ENCODE data around the gene CDKAL1. TPM values are rescaled to one million over a fixed set of nuclear protein-coding genes. Genes with fewer than 3 reads are reported as not detected.

The CDKAL1 gene
- total RNA-seq, 4 donors from 2014 or later: 10.3 to 11.2 (median 10.5) TPM

GRCh38 chr6:20732896-20733295 is 198.6 kb downstream of the CDKAL1 start:
- Histone ChIP-seq H3K27ac (replicated peaks in 1 of 4) (no peak overlapping the region), H3K36me3 (no peaks in the 10 kb centered on the region), H3K4me3 (no peak overlapping the region), H3K9me3 (no peaks in the 10 kb centered on the region), H3K27me3 (no peaks in the 10 kb centered on the region), H3K4me1 (peaks cover 0 to 12% (median 2%) of the 10 kb centered on the region in 4 donors)
- no peak for DNase-seq (ENCODE audit: extremely low spot score)
- intact Hi-C loops (cut with DNase I): no loop called here
- TF ChIP-seq EP300 (IDR thresholded peaks at IDR 0.05) (no peak), POLR2A (IDR thresholded peaks at IDR 0.05; ENCODE audit: low read depth) (no peak), POLR2AphosphoS5 (IDR thresholded peaks at IDR 0.05) (no peak)
- TF ChIP-seq, protein P1, sequence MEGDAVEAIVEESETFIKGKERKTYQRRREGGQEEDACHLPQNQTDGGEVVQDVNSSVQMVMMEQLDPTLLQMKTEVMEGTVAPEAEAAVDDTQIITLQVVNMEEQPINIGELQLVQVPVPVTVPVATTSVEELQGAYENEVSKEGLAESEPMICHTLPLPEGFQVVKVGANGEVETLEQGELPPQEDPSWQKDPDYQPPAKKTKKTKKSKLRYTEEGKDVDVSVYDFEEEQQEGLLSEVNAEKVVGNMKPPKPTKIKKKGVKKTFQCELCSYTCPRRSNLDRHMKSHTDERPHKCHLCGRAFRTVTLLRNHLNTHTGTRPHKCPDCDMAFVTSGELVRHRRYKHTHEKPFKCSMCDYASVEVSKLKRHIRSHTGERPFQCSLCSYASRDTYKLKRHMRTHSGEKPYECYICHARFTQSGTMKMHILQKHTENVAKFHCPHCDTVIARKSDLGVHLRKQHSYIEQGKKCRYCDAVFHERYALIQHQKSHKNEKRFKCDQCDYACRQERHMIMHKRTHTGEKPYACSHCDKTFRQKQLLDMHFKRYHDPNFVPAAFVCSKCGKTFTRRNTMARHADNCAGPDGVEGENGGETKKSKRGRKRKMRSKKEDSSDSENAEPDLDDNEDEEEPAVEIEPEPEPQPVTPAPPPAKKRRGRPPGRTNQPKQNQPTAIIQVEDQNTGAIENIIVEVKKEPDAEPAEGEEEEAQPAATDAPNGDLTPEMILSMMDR (IDR thresholded peaks at IDR 0.05): no peak
- WGBS: 61% methylated on average over 3 of the region's 3 CpGs

DNA sequence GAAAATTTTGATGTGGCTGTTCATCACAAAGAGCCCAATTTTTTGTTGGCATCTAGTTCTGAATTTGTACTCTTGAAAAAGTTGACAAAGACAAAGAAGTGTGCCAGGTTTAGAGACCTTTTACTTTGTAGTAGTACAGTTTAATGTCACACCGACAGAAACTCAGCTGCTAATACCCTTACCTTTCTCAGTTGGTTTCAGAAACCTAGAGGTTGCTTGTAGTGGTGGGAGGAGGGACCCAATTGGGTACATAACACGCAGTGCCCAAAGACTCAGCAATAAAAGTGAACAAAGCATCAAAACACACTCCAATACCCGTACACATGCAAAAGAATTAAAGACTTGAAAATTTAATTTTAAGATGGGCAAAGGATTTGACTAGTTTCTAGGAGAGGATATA is 203.7 kb downstream of the CDKAL1 start:
- WGBS: 89% methylated on average over 3 of the region's 3 CpGs

DNA sequence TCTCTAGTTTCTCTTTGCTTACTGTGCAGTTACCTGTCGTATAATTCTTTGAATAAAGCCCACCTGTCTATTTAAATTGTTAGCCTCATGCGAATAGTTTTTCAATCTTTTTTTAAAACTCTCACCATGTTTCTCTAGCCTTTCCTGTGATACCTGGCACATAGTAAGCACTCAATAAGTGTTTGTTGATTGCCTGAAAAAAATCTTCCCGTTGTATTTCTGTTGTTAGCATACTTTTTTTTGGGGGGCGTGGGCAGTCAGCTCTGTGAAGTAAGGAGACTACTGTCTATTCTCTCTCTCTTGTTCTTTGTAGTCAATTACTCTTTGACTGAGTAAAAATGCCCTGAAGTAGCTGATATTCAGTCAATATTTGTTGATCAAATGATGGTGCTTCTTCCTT is 205.8 kb downstream of the CDKAL1 start:
- intact Hi-C loops (cut with DNase I): no loop called here
- Histone ChIP-seq H3K4me1 (peaks cover 0 to 14% (median 2%) of the 10 kb centered on the region in 4 donors), H3K4me3 (no peak overlapping the region), H3K27me3 (no peaks in the 10 kb centered on the region), H3K36me3 (peaks cover 0 to 13% (median 5%) of the 10 kb centered on the region in 4 donors), H3K27ac (replicated peaks in 1 of 4) (no peak overlapping the region), H3K9me3 (no peaks in the 10 kb centered on the region)
- WGBS: 85% methylated on average over 4 of the region's 4 CpGs
- no peak for TF ChIP-seq POLR2AphosphoS5 (IDR thresholded peaks at IDR 0.05)
- no peak for TF ChIP-seq EP300 (IDR thresholded peaks at IDR 0.05)
- no peak for TF ChIP-seq POLR2A (IDR thresholded peaks at IDR 0.05; ENCODE audit: low read depth)
- DNase-seq (ENCODE audit: extremely low spot score): no peak

More for the DNA sequence above, 203.7 kb downstream of the CDKAL1 start:
- H3K27me3 ChIP-seq: no peaks in the 10 kb centered on the region
- no peak overlapping the region for H3K4me3 ChIP-seq
- no peak for DNase-seq (ENCODE audit: extremely low spot score)
- H3K9me3 ChIP-seq: no peaks in the 10 kb centered on the region
- TF ChIP-seq, protein P1 (IDR thresholded peaks at IDR 0.05): no peak
- no peak for TF ChIP-seq POLR2AphosphoS5 (IDR thresholded peaks at IDR 0.05)
- no peak for TF ChIP-seq EP300 (IDR thresholded peaks at IDR 0.05)
- TF ChIP-seq POLR2A (IDR thresholded peaks at IDR 0.05; ENCODE audit: low read depth): no peak
- intact Hi-C loops (cut with DNase I): no loop called here
- peaks cover 0 to 13% (median 5%) of the 10 kb centered on the region in 4 donors for H3K36me3 ChIP-seq
- no peak overlapping the region for H3K27ac ChIP-seq (replicated peaks in 1 of 4)
- peaks cover 0 to 14% (median 2%) of the 10 kb centered on the region in 4 donors for H3K4me1 ChIP-seq

GRCh38 chr6:20740727-20741126 is 206.5 kb downstream of the CDKAL1 start:
- Histone ChIP-seq H3K4me3 (no peak overlapping the region), H3K4me1 (peaks cover 0 to 14% (median 2%) of the 10 kb centered on the region in 4 donors), H3K27ac (replicated peaks in 1 of 4) (no peak overlapping the region), H3K27me3 (no peaks in the 10 kb centered on the region), H3K9me3 (no peaks in the 10 kb centered on the region), H3K36me3 (peaks cover 0 to 13% (median 5%) of the 10 kb centered on the region in 4 donors)
- intact Hi-C loops (cut with DNase I): no loop called here
- WGBS: 93% methylated on average over 4 of the region's 4 CpGs
- TF ChIP-seq POLR2AphosphoS5 (IDR thresholded peaks at IDR 0.05): no peak
- no peak for DNase-seq (ENCODE audit: extremely low spot score)

- H3K9me3 ChIP-seq: no peaks in the 10 kb centered on the region
- H3K4me3 ChIP-seq: no peak overlapping the region
- peaks cover 0 to 14% (median 2%) of the 10 kb centered on the region in 4 donors for H3K4me1 ChIP-seq
- peaks cover 0 to 13% (median 5%) of the 10 kb centered on the region in 4 donors for H3K36me3 ChIP-seq
- H3K27me3 ChIP-seq: no peaks in the 10 kb centered on the region
- 98% methylated on average over 2 of the region's 2 CpGs for WGBS
- no peak for DNase-seq (ENCODE audit: extremely low spot score)
- intact Hi-C loops (cut with DNase I): no loop called here
- TF ChIP-seq POLR2AphosphoS5 (IDR thresholded peaks at IDR 0.05): no peak
- TF ChIP-seq, protein P1 (IDR thresholded peaks at IDR 0.05): no peak
- no peak for TF ChIP-seq POLR2A (IDR thresholded peaks at IDR 0.05; ENCODE audit: low read depth)
- no peak for TF ChIP-seq EP300 (IDR thresholded peaks at IDR 0.05)
- H3K27ac ChIP-seq (replicated peaks in 1 of 4): no peak overlapping the region
Measured at GRCh38 chr6:20741490-20741889, 207.2 kb downstream of the CDKAL1 start.

All from esophagus muscularis mucosa (tissue), 4 donors.